Mammary epithelial cell (primary cell): ENCODE measurements around the gene TMBIM1.
A peak's percentile ranks its signal among the peaks of the same experiment; 100 is the strongest.

Experiments used
- CTCF ChIP-seq, 2 donors: IDR thresholded peaks in 1 of 2; conservative IDR thresholded peaks in 1 of 2; 2 replicates each; pipeline ENCODE4 v1.5.1; 2011 to 2012; ENCODE audit warnings: inconsistent platforms in 2 of 2, low read length in 2 of 2, mild to moderate bottlenecking in 2 of 2, control low read depth in 1 of 2, low read depth in 1 of 2; ENCODE audit not compliant: insufficient read depth in 1 of 2; ENCODE audit errors: extremely low read depth in 1 of 2
- EZH2 ChIP-seq: IDR thresholded peaks from 2 replicates; pipeline ENCODE4 v1.6.1; 2012; ENCODE audit warnings: low read length, inconsistent platforms, borderline replicate concordance

- peak in 1 of 2 donors; percentile 9 for TF ChIP-seq CTCF (conservative IDR thresholded peaks at IDR 0.05 in 1 of 2, IDR thresholded peaks at IDR 0.05 in 1 of 2; ENCODE audit: extremely low read depth in 1 of 2, insufficient read depth in 1 of 2, low read depth in 1 of 2, low read length in 2 of 2)
- no peak for TF ChIP-seq EZH2
Observed at GRCh38 chr2:218296847-218297246, 4.5 kb upstream of the TMBIM1 start.
